GM18502 (cell line): ENCODE measurements around the gene TNS3.

Experiments
- ATAC-seq: cut with Tn5 transposase; IDR thresholded peaks from one replicate; pipeline ENCODE4 v1.9.1; 2021; ENCODE audit warnings: mild to moderate bottlenecking; ENCODE audit not compliant: unreplicated experiment, poor library complexity

TNS3 gene

GRCh38 chr7:47583739-47584535 lies 2.0 kb upstream of the TNS3 start:
- ATAC-seq = no peak

GRCh38 chr7:47582764-47583738 lies 1.1 kb upstream of the TNS3 start:
- no peak for ATAC-seq

GRCh38 chr7:47581438-47581803 lies 490 bp downstream of the TNS3 start:
- no peak for ATAC-seq

- no peak for ATAC-seq
These were observed 1.0 kb downstream of the TNS3 start for GRCh38 chr7:47580811-47581331.

GRCh38 chr7:47580175-47580706 lies 1.7 kb downstream of the TNS3 start:
- no peak for ATAC-seq

- ATAC-seq = no peak
These were observed 2.5 kb downstream of the TNS3 start for GRCh38 chr7:47579458-47579857.

- no peak for ATAC-seq
These were observed 3.2 kb downstream of the TNS3 start for GRCh38 chr7:47578579-47579270.

GRCh38 chr7:47577321-47577919 lies 4.5 kb downstream of the TNS3 start:
- no peak for ATAC-seq

- ATAC-seq = no peak
These were observed 5.0 kb downstream of the TNS3 start for GRCh38 chr7:47576866-47577306.

- ATAC-seq = peak; percentile 29
These were observed 5.7 kb downstream of the TNS3 start for GRCh38 chr7:47576031-47576865.

- peak; percentile 87 for ATAC-seq
These were observed 7.2 kb downstream of the TNS3 start for GRCh38 chr7:47574482-47575329.

- no peak for ATAC-seq
These were observed 8.0 kb downstream of the TNS3 start for GRCh38 chr7:47573758-47574481.

- ATAC-seq = no peak
These were observed 8.8 kb downstream of the TNS3 start for GRCh38 chr7:47572939-47573757.

- no peak for ATAC-seq
These were observed 9.8 kb downstream of the TNS3 start for GRCh38 chr7:47572094-47572445.

- peak; percentile 32 for ATAC-seq
These were observed 10.4 kb downstream of the TNS3 start for GRCh38 chr7:47571331-47572093.

GRCh38 chr7:47570649-47571050 lies 11.3 kb downstream of the TNS3 start:
- ATAC-seq = no peak
